Measurements from ENCODE around the gene DNAJC12. TPM values are rescaled to one million over a fixed set of nuclear protein-coding genes. Genes with fewer than 3 reads are reported as not detected.
"Not testable (repeated sequence)": the region's sequence is repeated elsewhere in the genome, so short reads cannot be mapped to it uniquely, and the experiment has no call there.

DNAJC12 gene
- total RNA-seq, 4 donors from 2014 or later, result 0.77 to 8.8 (median 6.0) TPM

DNA sequence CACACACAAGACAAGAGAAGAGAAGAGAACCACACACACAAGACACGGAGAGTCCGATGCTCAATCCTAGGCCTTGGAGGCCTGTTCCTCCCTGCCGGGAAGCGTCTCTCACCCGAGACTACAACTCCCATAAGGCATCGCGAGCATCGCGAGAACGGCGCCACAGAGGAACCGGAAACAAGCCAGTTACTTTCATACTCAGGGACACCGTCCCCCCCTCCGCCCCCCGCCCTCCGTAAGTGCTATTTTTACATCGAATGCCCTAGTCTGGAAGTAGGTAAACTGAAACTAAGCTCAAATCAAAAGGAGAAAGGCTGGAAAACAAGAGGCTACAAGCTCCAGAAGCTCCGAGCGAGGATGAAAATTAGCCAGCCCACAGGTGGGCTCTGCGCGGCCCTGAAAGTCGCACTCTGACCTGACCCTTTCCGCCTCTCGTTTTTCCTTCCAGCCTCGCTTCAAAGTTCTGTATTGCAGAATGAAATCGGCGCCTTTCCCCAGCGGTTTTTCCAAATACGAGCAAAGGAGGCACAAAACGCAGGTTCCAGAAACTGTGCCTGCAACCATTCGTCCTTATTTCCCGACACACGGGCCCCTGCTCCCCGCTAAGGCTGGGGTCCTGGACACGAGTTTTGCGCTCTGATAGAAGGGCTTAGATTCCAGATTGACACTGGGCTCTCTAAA is 11.5 kb upstream of the DNAJC12 start:
- Histone ChIP-seq H3K27me3 (no peaks in the 10 kb centered on the region), H3K9me3 (no peaks in the 10 kb centered on the region), H3K36me3 (no peaks in the 10 kb centered on the region), H3K4me1 (no peaks in the 10 kb centered on the region), H3K4me3 (peak overlapping the region; percentile 76 to 83), H3K27ac (peak overlapping the region; percentile 94 to 97)
- intact Hi-C loops (cut with DNase I; ENCODE audit: low total_unique reads), result loop anchor here (10.0 kb wide), 1 partner anchor 295 kb away; no protein-coding TSS in a partner anchor
- peak; percentile 97 for DNase-seq
- TF ChIP-seq, protein P1, sequence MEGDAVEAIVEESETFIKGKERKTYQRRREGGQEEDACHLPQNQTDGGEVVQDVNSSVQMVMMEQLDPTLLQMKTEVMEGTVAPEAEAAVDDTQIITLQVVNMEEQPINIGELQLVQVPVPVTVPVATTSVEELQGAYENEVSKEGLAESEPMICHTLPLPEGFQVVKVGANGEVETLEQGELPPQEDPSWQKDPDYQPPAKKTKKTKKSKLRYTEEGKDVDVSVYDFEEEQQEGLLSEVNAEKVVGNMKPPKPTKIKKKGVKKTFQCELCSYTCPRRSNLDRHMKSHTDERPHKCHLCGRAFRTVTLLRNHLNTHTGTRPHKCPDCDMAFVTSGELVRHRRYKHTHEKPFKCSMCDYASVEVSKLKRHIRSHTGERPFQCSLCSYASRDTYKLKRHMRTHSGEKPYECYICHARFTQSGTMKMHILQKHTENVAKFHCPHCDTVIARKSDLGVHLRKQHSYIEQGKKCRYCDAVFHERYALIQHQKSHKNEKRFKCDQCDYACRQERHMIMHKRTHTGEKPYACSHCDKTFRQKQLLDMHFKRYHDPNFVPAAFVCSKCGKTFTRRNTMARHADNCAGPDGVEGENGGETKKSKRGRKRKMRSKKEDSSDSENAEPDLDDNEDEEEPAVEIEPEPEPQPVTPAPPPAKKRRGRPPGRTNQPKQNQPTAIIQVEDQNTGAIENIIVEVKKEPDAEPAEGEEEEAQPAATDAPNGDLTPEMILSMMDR (IDR thresholded peaks at IDR 0.05), result peak in 1 of 4 experiments; percentile 19
- peak; percentile 37 to 69 for TF ChIP-seq POLR2A (IDR thresholded peaks at IDR 0.05)

DNA sequence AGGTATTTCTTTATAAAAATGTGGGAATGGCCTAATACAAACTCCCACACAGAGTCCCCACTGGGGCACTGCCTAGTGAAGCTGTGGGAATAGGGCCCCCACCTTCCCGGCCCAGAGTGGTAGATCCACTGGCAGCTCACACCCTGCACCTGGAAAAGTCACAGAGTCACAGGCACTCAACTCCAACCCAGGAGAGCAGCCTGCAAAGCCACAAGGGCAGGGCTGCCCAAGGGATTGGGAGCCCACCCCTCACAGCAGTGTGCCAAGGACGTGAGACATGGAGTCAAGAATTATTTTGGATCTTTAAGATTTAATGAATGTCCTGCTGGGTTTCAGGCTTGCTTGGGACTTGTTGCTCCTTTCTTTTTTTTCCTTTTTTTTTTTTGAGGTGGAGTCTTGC is 5.3 kb upstream of the DNAJC12 start:
- intact Hi-C loops (cut with DNase I; ENCODE audit: low total_unique reads), result no loop called here
- no peak for DNase-seq
- no peaks in the 10 kb centered on the region for H3K27me3 ChIP-seq
- H3K4me3 ChIP-seq, result no peak overlapping the region
- no peaks in the 10 kb centered on the region for H3K4me1 ChIP-seq
- no peak overlapping the region for H3K27ac ChIP-seq
- H3K9me3 ChIP-seq, result no peaks in the 10 kb centered on the region
- TF ChIP-seq, protein P1 (IDR thresholded peaks at IDR 0.05), result no peak
- TF ChIP-seq POLR2A (IDR thresholded peaks at IDR 0.05), result no peak
- no peaks in the 10 kb centered on the region for H3K36me3 ChIP-seq

DNA sequence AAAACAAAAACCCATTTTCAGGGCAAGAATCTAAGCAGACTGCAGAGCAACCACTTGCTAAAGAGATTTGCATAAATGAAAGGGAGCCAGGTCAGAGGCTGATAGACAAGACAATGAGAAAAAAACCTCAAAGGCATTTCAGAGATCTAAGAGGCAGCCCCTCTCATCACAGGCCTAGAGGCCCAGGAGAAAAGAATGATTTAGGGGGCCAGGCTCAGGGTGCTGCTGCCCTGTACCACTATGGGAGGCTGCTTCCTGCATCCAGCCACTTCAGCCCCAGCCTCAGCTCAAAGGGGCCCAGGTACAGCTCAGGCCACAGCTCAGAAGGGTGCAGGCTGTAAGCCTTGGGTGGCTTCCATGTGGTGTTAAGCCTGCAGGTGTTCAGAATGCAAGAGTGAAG is 3.7 kb upstream of the DNAJC12 start:
- Histone ChIP-seq H3K36me3 (no peaks in the 10 kb centered on the region), H3K4me1 (peaks cover 0 to 3% of the 10 kb centered on the region in 2 donors), H3K9me3 (no peaks in the 10 kb centered on the region), H3K27ac (no peak overlapping the region), H3K4me3 (no peak overlapping the region), H3K27me3 (no peaks in the 10 kb centered on the region)
- no peak for DNase-seq
- intact Hi-C loops (cut with DNase I; ENCODE audit: low total_unique reads), result no loop called here
- TF ChIP-seq, protein P1 (IDR thresholded peaks at IDR 0.05), result no peak
- no peak for TF ChIP-seq POLR2A (IDR thresholded peaks at IDR 0.05)

DNA sequence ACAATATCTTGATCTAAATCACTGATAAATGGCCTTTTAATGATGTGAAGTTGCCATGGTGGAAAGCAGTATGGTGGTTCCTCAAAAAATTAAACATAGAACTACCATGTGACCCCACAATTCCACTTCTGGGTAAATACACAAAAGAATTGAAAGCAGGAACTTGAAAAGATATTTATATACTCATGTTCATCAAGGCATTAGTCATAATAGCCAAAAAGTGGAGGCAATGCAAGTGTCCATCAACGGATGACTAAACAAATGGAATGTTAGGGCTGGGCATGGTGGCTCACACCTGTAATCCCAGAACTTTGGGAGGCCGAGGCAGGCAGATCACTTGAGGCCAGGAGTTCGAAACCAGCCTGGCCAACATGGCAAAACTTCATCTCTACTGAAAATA is 2.0 kb upstream of the DNAJC12 start:
- Histone ChIP-seq H3K36me3 (no peaks in the 10 kb centered on the region), H3K4me3 (no peak overlapping the region), H3K4me1 (peaks cover 0 to 4% of the 10 kb centered on the region in 2 donors), H3K9me3 (no peaks in the 10 kb centered on the region), H3K27me3 (no peaks in the 10 kb centered on the region), H3K27ac (no peak overlapping the region)
- intact Hi-C loops (cut with DNase I; ENCODE audit: low total_unique reads), result no loop called here
- no peak for DNase-seq
- TF ChIP-seq, protein P1 (IDR thresholded peaks at IDR 0.05), result no peak
- TF ChIP-seq POLR2A (IDR thresholded peaks at IDR 0.05), result no peak

DNA sequence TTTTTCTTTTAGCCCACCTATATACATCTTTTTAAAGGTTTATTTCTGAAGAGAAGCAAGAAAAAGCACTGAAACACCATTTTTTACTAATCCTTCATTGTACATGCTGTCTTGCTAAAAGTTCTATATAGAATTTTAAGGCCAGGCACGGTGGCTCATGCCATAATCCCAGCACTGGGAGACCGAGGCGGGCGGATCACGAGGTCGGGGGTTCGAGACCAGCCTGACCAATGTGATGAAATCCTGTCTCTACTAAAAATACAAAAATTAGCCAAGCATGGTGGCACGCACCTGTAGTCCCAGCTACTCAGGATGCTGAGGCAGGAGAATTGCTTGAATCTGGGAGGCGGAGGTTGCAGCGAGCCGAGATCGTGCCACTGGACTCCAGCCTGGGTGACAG is 1.5 kb upstream of the DNAJC12 start:
- H3K4me3 ChIP-seq; H3K27me3 ChIP-seq; DNase-seq; H3K9me3 ChIP-seq; H3K36me3 ChIP-seq; H3K27ac ChIP-seq; H3K4me1 ChIP-seq; intact Hi-C loops (cut with DNase I; ENCODE audit: low total_unique reads): not testable (repeated sequence)

Data from uterus (tissue), 4 donors.